ENCODE measurements around the gene GSTM3. TPM values are rescaled to one million over a fixed set of nuclear protein-coding genes. Genes with fewer than 3 reads are reported as not detected.

The GSTM3 gene
- 40.7 TPM for total RNA-seq

DNA sequence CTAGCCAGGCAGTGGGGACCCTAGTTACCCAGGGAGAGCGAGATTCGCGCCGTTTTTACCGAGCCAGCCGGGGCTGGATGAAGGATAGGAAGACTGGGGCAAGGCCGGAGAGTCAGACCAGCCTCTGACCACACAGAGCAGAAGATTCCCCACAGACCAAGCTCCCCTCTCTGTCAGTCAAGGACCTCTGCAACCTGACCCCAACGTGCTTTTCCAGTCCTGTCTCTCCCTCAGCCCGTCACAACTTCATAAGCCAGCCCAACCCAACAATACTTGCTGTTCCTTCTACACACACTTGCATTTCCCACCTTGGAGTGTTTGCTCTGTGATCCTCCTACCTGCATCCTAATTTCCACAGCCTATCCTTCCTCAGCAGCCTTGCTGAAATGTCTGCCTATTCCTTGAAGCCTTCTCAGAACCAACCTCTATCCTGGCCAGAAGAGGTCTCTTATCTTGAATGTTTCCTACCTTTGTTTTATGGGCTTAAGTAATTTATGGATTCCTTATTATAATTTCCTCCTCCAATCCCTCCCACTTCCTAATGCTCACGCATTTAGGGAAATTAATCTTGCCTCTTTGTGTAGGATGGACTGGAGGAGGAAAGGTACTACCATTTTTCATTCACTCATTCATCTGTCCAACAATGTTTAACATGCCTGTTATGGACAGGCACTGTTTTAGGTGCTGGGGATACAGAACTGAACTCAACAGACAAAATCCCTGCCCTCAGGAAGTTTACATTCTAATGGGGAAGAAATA is at the start of gene GSTM3:
Gene GSTM3, minus strand, starts transcription at position 424 of the 759 bp plus-strand sequence. CDS start 751 bp downstream, outside the sequence.
- DNase-seq = no peak

DNA sequence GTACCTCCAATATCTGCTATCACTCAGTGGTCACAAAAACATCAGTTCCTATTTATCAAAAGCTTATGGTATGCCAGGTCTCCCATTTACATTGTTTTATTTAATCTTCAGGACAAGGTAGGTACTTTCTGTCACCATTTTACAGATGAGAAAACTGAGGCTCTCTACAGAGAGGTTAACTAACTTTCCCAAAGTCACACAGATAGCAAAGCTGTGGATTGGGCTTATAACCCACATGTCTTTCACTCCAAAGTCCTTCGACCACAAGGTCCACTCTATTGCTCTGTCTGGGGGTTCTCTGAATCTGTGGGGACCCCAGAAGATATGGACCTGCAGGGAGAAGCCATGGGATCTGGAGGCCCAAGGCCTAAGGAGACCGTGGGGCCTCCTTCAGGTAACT is 49.5 kb upstream of the GSTM3 start:
- DNase-seq = no peak

- DNase-seq = no peak
Measured at GRCh38 chr1:109789551-109790180, 48.8 kb upstream of the GSTM3 start.

DNA sequence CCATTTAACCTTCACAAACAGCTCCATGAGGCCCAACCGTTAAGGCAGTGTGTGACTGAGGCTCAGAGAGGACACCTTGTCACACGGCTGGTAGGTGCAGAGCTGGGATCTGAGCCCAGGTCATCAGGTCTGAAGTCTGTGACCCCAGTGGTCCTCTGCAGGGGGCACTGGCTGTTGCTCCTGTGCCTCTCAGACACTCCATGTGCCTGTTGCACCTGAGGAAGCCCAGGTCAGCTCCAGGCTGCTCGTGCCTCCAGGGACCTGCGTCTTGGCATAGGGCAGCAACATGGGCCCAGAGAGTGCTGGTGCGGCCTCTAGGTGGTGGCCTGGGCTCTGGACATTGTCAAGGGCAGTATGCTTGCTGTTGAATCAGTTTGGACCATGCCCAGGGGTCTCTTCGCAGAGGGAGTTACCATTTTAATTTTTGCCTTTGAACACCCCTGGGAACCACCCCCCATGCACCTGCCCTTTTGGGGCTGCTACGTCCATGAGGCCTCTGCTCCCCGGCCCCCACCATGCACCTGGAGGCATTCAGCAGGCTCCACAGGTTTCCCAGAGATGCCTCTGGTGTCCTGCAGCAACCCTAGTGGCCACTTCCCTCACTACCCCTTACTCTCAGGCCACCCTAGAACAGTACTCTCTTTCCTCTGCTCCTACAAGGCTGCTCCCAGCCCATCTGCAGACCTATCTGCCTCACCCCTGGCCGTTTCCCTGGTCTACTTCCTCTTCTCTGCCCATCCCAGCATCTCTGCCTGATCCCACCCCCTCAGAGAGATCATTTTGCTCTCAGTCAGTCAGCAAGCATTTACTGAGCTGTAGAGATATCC is 48.1 kb upstream of the GSTM3 start:
- no peak for DNase-seq

DNA sequence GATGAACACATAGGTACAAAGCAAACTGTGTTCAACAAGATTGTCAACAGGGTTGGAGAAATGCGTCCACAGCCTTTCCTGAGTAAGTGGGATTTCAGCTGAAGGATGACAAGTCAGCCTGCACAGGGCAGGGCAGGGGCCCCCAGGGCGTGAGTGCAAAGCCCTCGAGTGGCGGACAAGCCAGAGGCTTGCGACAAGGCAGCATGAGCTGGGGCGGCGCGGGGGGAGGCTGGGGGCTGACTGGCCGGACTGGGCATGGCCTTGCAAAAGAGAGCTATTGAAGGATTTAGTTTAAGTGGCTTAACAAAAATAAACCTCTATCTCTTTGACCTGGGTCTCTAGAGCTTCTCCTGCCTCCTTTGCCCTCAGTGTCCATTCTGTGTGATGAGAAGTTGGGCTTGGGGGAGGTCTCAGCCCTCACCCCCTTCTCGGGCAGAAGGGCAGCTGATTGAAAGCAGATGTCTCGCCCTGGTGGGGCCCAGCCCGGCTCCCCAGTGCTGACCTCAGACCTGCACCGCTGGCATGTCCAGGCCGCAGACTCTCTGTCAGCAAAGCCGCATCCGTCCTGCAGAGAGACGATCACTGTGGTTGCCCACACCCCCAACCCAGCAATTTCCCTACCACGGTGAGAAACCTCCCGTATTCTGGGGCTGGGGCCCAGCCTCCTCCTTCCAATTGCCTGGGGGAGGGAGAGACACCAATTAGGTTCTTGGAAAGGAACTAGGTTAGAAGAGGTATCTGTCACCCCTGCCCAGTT is 47.2 kb upstream of the GSTM3 start:
- DNase-seq = no peak

GRCh38 chr1:109787211-109787844 is 46.5 kb upstream of the GSTM3 start:
- no peak for DNase-seq

DNA sequence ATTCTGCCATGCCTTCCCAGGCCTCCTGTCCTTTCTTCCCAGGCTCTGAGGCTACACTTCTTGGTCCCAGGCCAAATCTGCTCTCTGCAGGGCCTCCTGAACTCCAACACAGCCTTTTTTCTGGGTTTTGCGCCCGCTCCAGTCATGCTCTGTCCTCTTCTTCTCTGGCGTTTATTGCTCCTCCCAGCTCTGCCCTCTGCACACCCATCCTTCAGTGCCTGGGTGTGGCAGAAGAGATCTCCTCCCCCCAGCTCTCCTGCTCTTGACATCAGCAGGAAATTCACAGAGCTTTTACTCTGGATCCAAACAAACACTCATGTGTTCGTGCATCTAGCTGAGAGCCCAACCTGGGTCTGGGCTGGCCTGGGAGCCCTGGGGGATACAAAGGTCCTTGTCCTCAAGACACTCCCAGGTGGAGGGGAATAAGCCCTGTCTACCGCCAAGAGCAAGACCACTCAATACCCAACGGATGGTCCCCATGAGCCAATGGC is 45.7 kb upstream of the GSTM3 start:
- DNase-seq = no peak

DNA sequence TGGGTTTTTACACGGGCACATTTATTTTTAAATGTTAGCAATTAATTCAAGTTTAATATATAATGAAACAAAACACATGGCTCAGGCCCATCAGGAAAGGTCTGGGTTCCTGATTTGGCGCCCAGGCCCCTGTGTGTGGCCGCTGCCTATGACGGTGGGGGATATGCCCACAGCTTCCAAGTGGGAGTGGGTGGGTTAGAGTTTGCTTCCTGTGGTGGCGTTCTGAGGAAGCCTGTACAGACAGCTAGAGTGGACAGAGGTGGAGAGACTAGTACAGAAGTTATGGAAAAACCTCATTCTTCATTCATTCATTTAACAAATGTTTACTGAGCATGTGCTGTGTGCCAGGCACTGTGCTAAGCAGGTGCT is 45.3 kb upstream of the GSTM3 start:
- DNase-seq = no peak

DNA sequence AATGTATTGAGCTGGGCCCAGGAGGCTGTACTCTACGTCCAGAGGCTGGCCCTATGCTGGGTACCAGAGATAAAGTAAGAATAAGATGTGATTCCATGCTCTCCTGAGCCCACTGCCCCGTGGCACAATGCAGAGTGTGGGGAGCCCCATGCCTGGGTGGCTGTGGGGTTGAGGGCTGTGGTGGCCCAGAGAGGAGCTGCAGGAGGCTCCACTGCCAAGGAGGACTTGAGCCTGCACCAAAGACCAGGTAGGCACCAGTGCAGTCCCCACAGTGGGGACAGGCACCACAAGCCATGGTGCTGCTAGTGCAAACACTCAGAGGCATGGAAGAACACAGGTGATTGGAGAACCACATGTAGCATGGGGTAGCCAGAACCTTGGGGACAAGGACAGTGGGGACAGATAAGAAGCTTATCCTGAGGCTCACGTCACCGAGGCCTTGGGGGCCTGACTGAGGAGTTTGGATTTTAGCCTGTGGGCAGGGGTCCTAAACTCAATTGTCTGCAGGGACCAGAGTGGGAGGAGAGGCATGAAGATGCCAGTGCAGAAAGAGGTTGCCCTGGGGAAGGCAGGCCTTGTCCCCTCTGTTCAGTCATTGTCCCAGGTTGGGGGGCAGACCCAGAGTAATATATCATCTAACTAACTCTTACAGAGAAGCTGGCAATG is 44.7 kb upstream of the GSTM3 start:
- no peak for DNase-seq

- no peak for DNase-seq
Measured at GRCh38 chr1:109784551-109785252, 43.9 kb upstream of the GSTM3 start.

GRCh38 chr1:109783436-109783835 is 42.6 kb upstream of the GSTM3 start:
- DNase-seq = no peak

DNA sequence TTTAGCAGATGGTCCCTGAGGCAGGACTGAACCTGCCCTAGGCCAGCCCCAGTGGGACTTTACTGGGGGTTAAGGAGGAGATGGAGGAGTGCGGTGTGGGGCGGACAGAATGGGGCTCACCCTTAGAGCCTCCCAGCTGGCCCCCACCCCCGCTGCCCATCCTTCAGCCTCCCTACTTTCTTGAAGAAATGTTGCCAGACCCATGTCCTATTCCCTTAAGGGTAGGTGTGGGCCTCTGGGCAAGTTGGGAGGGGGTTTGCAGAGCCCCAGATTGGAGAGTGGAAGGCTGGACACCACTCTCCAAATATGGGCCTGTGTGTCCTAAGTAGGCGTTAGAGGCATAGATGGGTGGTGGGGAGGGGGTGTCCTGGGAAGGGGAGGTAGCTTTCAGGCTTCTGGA is 42.1 kb upstream of the GSTM3 start:
- DNase-seq = no peak

GRCh38 chr1:109782514-109782913 is 41.7 kb upstream of the GSTM3 start:
- DNase-seq = no peak

DNA sequence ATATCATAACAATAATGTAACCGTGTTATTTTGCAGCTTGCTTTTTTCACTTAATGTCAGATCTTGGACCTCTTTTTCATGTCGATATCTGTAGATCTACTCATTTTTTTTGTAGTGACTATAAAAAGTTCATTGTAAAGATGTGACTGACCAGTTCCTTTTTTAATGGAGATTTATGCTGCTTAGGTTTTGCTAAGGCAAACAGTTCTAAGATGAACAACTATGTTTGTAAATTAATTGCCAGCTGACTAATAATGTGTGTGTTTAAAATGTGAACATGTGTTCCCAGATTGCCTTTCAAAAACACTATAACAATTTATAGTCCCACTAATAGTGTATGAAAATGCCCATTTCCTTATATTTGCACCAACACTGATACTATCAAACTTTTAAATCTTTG is 41.0 kb upstream of the GSTM3 start:
- no peak for DNase-seq

GRCh38 chr1:109780982-109781381 is 40.1 kb upstream of the GSTM3 start:
- no peak for DNase-seq

DNA sequence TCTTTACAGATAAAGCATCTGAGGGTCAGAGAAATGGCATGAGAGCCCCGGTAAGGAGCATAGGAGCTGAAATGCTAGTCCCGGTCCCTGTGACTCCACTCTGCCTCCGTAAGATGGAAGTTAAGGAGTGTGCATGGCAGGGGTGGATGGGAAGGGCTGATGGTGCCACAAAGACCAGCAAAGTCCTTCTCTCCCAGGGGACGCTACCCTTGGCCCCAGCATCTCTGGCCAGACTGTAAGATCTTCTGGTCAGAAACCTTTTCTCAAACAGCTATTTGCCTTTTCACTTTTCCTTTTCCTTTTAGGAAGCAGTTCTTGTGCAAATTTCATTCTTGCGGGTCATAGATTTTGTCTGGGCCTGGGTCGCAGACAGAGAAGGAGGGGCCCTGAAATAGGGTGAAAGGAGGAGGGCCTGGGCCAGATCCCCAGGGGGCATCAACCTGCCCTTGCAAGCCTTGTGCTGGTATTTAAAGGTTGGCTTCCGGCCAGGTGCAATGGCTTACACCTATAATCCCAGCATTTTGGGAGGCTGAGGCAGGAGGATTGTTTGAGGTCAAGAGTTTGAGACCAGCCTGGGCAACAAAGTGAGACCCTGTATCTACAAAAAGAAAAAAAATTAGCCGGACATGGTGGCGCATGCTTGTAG is 37.3 kb upstream of the GSTM3 start:
- no peak for DNase-seq

- DNase-seq = no peak
Measured at GRCh38 chr1:109777436-109777835, 36.6 kb upstream of the GSTM3 start.

GRCh38 chr1:109776911-109777310 is 36.1 kb upstream of the GSTM3 start:
- peak; percentile 63 for DNase-seq

GRCh38 chr1:109776206-109776835 is 35.5 kb upstream of the GSTM3 start:
- DNase-seq = no peak

GRCh38 chr1:109775398-109775797 is 34.6 kb upstream of the GSTM3 start:
- no peak for DNase-seq
